CD14-positive monocyte (primary cell): ENCODE measurements around the gene CELF2. TPM values are rescaled to one million over a fixed set of nuclear protein-coding genes. Genes with fewer than 3 reads are reported as not detected.

Source experiments
- DNase-seq, 3 donors: peaks; one replicate each; pipeline ENCODE4 v3.0.0-alpha.2; 2011 to 2022
- H2AFZ ChIP-seq: 2 replicates; pipeline ENCODE4 v1.6.0; 2012; ENCODE audit warnings: mild to moderate bottlenecking, low read depth, low read length, inconsistent platforms; ENCODE audit not compliant: insufficient read depth, poor library complexity, severe bottlenecking
- H3K27ac ChIP-seq, 2 donors: 1 replicate in 1 of 2; 2 replicates in 1 of 2; pipeline ENCODE4 v1.5.1; 2012 to 2013; ENCODE audit warnings: low read length in 2 of 2, control low read depth in 1 of 2, inconsistent platforms in 1 of 2, low read depth in 1 of 2, mild to moderate bottlenecking in 1 of 2
- H3K27me3 ChIP-seq, 2 donors: one replicate each; pipeline versions ENCODE4 v1.6.0 to v1.6.1; 2011 to 2013; ENCODE audit warnings: low read length in 2 of 2; ENCODE audit not compliant: control insufficient read depth in 2 of 2, insufficient read depth in 2 of 2
- H3K36me3 ChIP-seq, 2 donors: replicated peaks in 1 of 2; 1 replicate in 1 of 2; 2 replicates in 1 of 2; pipeline versions ENCODE4 v1.5.1 to v1.6.1; 2012 to 2013; ENCODE audit warnings: low read length in 2 of 2, control low read depth in 1 of 2, inconsistent platforms in 1 of 2, mild to moderate bottlenecking in 1 of 2; ENCODE audit not compliant: insufficient read depth in 2 of 2, control insufficient read depth in 1 of 2
- H3K4me1 ChIP-seq, 2 donors: 1 replicate in 1 of 2; 2 replicates in 1 of 2; pipeline versions ENCODE4 v1.5.1 to v1.6.1; 2012 to 2013; ENCODE audit warnings: low read length in 2 of 2, control low read depth in 1 of 2, inconsistent platforms in 1 of 2, mild to moderate bottlenecking in 1 of 2, moderate library complexity in 1 of 2; ENCODE audit not compliant: insufficient read depth in 2 of 2, control insufficient read depth in 1 of 2
- H3K4me2 ChIP-seq: replicated peaks from 2 replicates; pipeline ENCODE3; 2012; ENCODE audit warnings: low read length, moderate library complexity, mild to moderate bottlenecking; ENCODE audit not compliant: poor library complexity, severe bottlenecking; ENCODE audit errors: extremely low read depth
- H3K4me3 ChIP-seq, 3 experiments: fragments of 200-600 bp in 1 of 3; sonication (generic) in 1 of 3; replicated peaks in 1 of 3; 1 replicate in 2 of 3; 2 replicates in 1 of 3; pipeline ENCODE4 v1.5.1; 2011 to 2013; ENCODE audit warnings: low read length in 3 of 3, mild to moderate bottlenecking in 3 of 3, control low read depth in 2 of 3, low read depth in 2 of 3, inconsistent platforms in 1 of 3, moderate library complexity in 1 of 3
- H3K79me2 ChIP-seq: 2 replicates; pipeline ENCODE4 v1.6.0; 2012; ENCODE audit warnings: mild to moderate bottlenecking, control low read depth, inconsistent platforms, low read length, moderate library complexity; ENCODE audit not compliant: insufficient read depth
- H3K9ac ChIP-seq: 2 replicates; pipeline ENCODE4 v1.6.0; 2017; ENCODE audit warnings: low read length, mild to moderate bottlenecking; ENCODE audit not compliant: insufficient read depth, poor library complexity, severe bottlenecking
- H3K9me3 ChIP-seq, 2 donors: replicated peaks in 1 of 2; 1 replicate in 1 of 2; 2 replicates in 1 of 2; pipeline versions ENCODE4 v1.5.1 to v1.6.1; 2012 to 2013; ENCODE audit warnings: low read length in 2 of 2, control low read depth in 1 of 2; ENCODE audit not compliant: control insufficient read depth in 1 of 2, insufficient read depth in 1 of 2
- H4K20me1 ChIP-seq: 2 replicates; pipeline ENCODE4 v1.6.0; 2012; ENCODE audit warnings: mild to moderate bottlenecking, low read length, control low read depth, moderate library complexity; ENCODE audit not compliant: insufficient read depth
- H3K27ac Mint-ChIP-seq, 7 donors: one replicate each; pipeline ENCODE4 v1.8.0; 2020; ENCODE audit warnings: mild to moderate bottlenecking in 7 of 7, mixed read lengths in 7 of 7, moderate library complexity in 6 of 7, inconsistent platforms in 2 of 7
- H3K27me3 Mint-ChIP-seq, 3 donors: one replicate each; pipeline ENCODE4 v1.8.0; 2021 to 2022; ENCODE audit warnings: low read depth in 3 of 3, mild to moderate bottlenecking in 3 of 3, mixed read lengths in 3 of 3, moderate library complexity in 3 of 3, inconsistent platforms in 1 of 3
- H3K36me3 Mint-ChIP-seq, 2 donors: one replicate each; pipeline ENCODE4 v1.8.0; 2020; ENCODE audit warnings: mixed read lengths in 2 of 2, inconsistent platforms in 1 of 2, mild to moderate bottlenecking in 1 of 2
- H3K4me1 Mint-ChIP-seq: one replicate; pipeline ENCODE4 v1.8.0; 2020; ENCODE audit warnings: mild to moderate bottlenecking, mixed read lengths
- H3K4me3 Mint-ChIP-seq, 2 donors: one replicate each; pipeline ENCODE4 v1.8.0; 2020; ENCODE audit warnings: mild to moderate bottlenecking in 2 of 2, mixed read lengths in 2 of 2, moderate library complexity in 1 of 2
- H3K9me3 Mint-ChIP-seq, 7 donors: one replicate each; pipeline ENCODE4 v1.8.0; 2020 to 2022; ENCODE audit warnings: mixed read lengths in 7 of 7, mild to moderate bottlenecking in 6 of 7, moderate library complexity in 6 of 7, inconsistent platforms in 2 of 7
- CTCF ChIP-seq: fragments of 200-600 bp; IDR thresholded peaks from one replicate; pipeline ENCODE4 v1.8.0; 2022; ENCODE audit warnings: antibody characterized with exemption, mild to moderate bottlenecking
- WGBS: methylation state at CpG from one replicate; pipeline ENCODE4 v1.1.5; 2013; ENCODE audit warnings: missing lambda C conversion rate; ENCODE audit not compliant: insufficient coverage; 5-methylcytosine and 5-hydroxymethylcytosine counted together
- intact Hi-C, 2 donors: fragments of 100-400 bp; cut with micrococcal nuclease; formaldehyde crosslinking; loops; one replicate each; pipeline versions ENCODE4 v1.15.0 to v1.15.1; 2023
- polyA plus RNA-seq, 3 donors: library from polyadenylated mRNA; depleted of rRNA in 1 of 3; unstranded in 2 of 3; stranded (reverse) in 1 of 3; fragments of 300-500 nt in 2 of 3; fragments of >200 nt in 1 of 3; fragmentation: Illumina TruSeq in 2 of 3; gene quantifications; 1 replicate in 2 of 3; 2 replicates in 1 of 3; pipeline ENCODE4 v1.2.3, GENCODE V29; 2012 to 2021

CELF2 gene
- polyA plus RNA-seq, 3 donors, result 53.5 to 93.3 (median 80.5) TPM

GRCh38 chr10:11209830-11210181 is 192.1 kb downstream of the CELF2 start:
- Histone ChIP-seq H3K27me3 (no peaks in the 10 kb centered on the region), H3K4me3 (peak overlapping the region in 1 of 3 experiments; percentile 11), H3K9ac (no peak overlapping the region), H3K9me3 (no peaks in the 10 kb centered on the region), H3K36me3 (peaks cover 46 to 71% of the 10 kb centered on the region in 2 donors), H2AFZ (no peak overlapping the region), H3K4me1 (peaks cover 48 to 58% of the 10 kb centered on the region in 2 donors), H3K4me2 (peak overlapping the region; percentile 7), H3K79me2 (peaks cover 100% of the 10 kb centered on the region), H4K20me1 (peaks cover 100% of the 10 kb centered on the region), H3K27ac (peak overlapping the region in 1 of 2 donors; percentile 65)
- H3K4me3 Mint-ChIP-seq, result peak overlapping the region in 1 of 2 donors; percentile 30
- DNase-seq, result no peak
- H3K36me3 Mint-ChIP-seq, result peaks cover 59 to 79% of the 10 kb centered on the region in 2 donors
- H3K4me1 Mint-ChIP-seq, result peaks cover 90% of the 10 kb centered on the region
- no peaks in the 10 kb centered on the region for H3K27me3 Mint-ChIP-seq
- H3K9me3 Mint-ChIP-seq, result no peaks in the 10 kb centered on the region
- peak overlapping the region; percentile 26 to 93 (median 83) for H3K27ac Mint-ChIP-seq
- WGBS, result 0% methylated on average over 1 of the region's 6 CpGs
- intact Hi-C loops, result loop anchor here in 1 of 2 donors (5.0 kb wide), 1 partner anchor 38 kb away; no protein-coding TSS in a partner anchor
- no peak for TF ChIP-seq CTCF

- H4K20me1 ChIP-seq, result peaks cover 100% of the 10 kb centered on the region
- H3K9ac ChIP-seq, result no peak overlapping the region
- peaks cover 40 to 65% of the 10 kb centered on the region in 2 donors for H3K36me3 ChIP-seq
- intact Hi-C loops, result loop anchor here in 1 of 2 donors (5.0 kb wide), 1 partner anchor 38 kb away; no protein-coding TSS in a partner anchor
- Mint-ChIP-seq H3K9me3 (no peaks in the 10 kb centered on the region), H3K27me3 (no peaks in the 10 kb centered on the region), H3K36me3 (peaks cover 58 to 77% of the 10 kb centered on the region in 2 donors), H3K4me1 (peaks cover 93% of the 10 kb centered on the region), H3K27ac (peak overlapping the region; percentile 75 to 93 (median 85)), H3K4me3 (peak overlapping the region in 1 of 2 donors; percentile 35)
- no peak overlapping the region for H2AFZ ChIP-seq
- DNase-seq, result peak in 2 of 3 donors; percentile 25 to 70
- 17% methylated on average over 3 of the region's 13 CpGs for WGBS
- no peaks in the 10 kb centered on the region for H3K9me3 ChIP-seq
- TF ChIP-seq CTCF, result no peak
- H3K4me3 ChIP-seq, result peak overlapping the region in 1 of 3 experiments; percentile 11
- H3K27me3 ChIP-seq, result no peaks in the 10 kb centered on the region
- peaks cover 100% of the 10 kb centered on the region for H3K79me2 ChIP-seq
- peaks cover 54 to 64% of the 10 kb centered on the region in 2 donors for H3K4me1 ChIP-seq
- H3K4me2 ChIP-seq, result no peak overlapping the region
- peak overlapping the region; percentile 24 to 65 for H3K27ac ChIP-seq
Observed at GRCh38 chr10:11210211-11210922, 192.7 kb downstream of the CELF2 start.
